HG03135 (cell line): ENCODE data around the gene GPX6.
"Not testable (repeated sequence)": the region's sequence is repeated elsewhere in the genome, so short reads cannot be mapped to it uniquely, and the experiment has no call there.

Experiments used
- ATAC-seq: cut with Tn5 transposase; IDR thresholded peaks from one replicate; pipeline ENCODE4 v1.9.1; 2021; ENCODE audit warnings: mild to moderate bottlenecking, moderate library complexity; ENCODE audit not compliant: unreplicated experiment

The GPX6 gene

DNA sequence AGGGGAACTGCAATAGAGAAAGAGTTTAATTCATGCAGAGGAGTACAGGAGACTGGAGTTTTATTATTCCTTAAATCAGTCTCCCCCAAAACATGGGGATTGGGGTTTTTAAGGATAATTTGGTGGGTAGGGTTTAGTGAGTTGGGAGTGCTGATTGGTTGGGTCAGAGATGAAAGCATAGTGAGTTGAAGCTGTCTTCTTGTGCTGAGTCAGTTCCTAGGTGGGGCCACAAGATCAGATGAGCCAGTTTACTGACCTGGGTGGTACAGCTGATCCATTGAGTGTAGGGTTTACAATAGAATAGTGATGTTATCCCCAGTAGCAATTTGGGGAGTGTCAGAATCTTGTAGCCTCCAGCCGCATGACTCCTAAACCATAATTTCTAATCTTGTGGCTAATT lies 29.1 kb downstream of the GPX6 start:
- no peak for ATAC-seq

DNA sequence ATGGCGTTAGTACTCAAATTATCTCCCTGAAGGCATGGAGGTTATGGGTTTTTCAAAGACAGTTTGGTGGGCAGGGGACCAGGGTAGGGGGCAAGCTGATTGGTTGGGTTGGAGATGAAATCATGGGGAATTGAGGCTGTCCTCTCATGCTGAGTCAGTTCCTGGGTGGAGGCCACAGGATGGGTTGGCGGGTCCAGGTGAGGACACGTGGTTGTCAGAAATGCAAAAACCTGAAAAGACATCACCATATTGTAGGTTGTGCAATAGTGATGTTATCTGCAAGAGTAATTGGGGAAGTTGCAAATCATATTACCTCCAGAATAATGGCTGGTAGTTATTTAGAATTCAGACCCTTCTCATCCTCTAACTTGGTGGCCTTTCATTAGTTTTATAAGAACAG lies 30.1 kb downstream of the GPX6 start:
- ATAC-seq = no peak

GRCh38 chr6:28480253-28480932 lies 35.2 kb downstream of the GPX6 start:
- ATAC-seq = no peak

DNA sequence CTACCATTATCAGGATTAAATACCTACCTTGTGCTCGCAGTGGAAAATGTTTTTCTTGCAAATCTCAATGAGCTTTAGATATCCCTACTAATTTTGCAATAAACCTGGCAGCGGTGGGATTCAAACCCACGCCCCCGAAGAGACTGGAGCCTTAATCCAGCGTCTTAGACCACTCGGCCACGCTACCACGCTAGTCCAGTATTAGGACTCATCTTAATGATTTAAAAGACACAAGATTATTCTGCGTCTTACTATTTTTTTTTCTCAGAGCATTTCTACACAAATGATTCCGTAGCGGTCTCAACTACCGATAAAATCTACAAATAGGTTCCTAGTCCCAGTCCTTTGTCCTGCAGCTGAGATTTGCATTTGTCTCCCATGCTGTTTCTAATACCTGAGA lies 37.1 kb downstream of the GPX6 start:
- ATAC-seq = no peak

DNA sequence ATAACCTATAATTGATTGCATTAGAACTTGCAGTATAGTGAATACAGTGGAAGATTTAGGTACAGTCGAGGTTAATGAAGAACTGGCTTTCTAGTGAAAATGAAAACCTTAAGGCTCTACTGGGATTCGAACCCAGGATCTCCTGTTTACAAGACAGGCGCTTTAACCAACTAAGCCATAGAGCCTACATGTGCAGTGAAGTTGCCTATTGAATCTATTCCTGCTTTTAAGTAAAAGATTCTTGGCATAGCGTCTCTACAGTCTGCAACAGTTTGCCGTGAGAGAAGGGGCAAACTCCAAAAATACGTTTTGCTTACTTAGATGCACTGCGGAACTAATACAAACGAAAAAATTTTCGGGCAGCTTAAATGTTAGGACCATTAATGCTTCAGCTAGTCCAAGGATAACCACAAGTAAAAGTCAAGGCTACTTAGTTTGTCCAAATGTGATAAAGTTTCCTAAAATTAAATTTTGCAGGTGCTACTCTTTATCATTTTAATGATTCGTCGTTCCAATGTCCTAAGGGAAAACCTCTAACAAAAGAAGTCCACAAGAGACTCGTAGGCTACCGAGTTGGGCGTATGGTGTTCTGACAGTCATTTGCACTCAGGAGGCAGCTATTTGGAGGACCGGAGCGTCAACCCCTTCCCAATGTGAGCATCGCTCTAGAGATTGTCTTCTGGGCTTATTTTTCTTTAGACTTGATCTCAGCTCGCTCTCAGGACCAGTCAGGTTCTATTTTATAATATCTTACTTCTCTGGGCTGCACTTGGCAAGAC lies 41.0 kb downstream of the GPX6 start:
- ATAC-seq = no peak

GRCh38 chr6:28469153-28469745 lies 46.3 kb downstream of the GPX6 start:
- ATAC-seq = not testable (repeated sequence)

DNA sequence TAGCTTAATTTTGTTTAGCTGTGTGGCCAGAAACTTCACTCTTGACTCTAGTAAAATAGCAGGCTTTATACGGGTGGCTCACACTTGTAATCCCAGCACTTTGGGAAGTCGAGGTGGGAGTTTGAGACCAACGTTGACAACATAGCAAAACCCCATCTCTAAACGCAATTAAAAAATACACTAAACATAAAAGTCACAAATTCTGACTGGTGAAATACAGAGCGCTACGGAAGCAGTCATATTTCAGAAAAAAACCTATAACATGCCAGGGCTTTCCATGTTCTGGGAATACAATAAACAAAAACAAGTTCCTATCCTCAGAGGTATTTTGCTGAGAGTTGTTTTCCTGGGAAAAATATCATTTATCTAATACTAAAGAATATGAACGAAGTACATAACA lies 47.5 kb downstream of the GPX6 start:
- no peak for ATAC-seq

- ATAC-seq = no peak
These were observed 53.2 kb downstream of the GPX6 start for GRCh38 chr6:28462401-28462800.

GRCh38 chr6:28458568-28458967 lies 57.0 kb downstream of the GPX6 start:
- no peak for ATAC-seq
